HCT116 (cell line): ENCODE measurements around the gene SRPX.

Experiments used
- ATF3 ChIP-seq: IDR thresholded peaks from 2 replicates; pipeline ENCODE4 v1.6.1; 2012
- CEBPB ChIP-seq: IDR thresholded peaks from 2 replicates; pipeline ENCODE4 v1.6.1; 2012; ENCODE audit warnings: low read depth
- CTCF ChIP-seq, 3 experiments: fragments of 200-600 bp in 1 of 3; sonication (generic) in 1 of 3; IDR thresholded peaks in 2 of 3; conservative IDR thresholded peaks in 1 of 3; 2 replicates each; pipeline ENCODE4 v1.5.1; 2012 to 2017; ENCODE audit warnings: low read depth in 2 of 3, low read length in 2 of 3, antibody characterized with exemption in 1 of 3, borderline replicate concordance in 1 of 3, control low read depth in 1 of 3, mild to moderate bottlenecking in 1 of 3, mixed read lengths in 1 of 3, mixed run types in 1 of 3, moderate library complexity in 1 of 3; ENCODE audit not compliant: insufficient read depth in 1 of 3
- EZH2 ChIP-seq: fragments of 200-600 bp; sonication (generic); IDR thresholded peaks from 2 replicates; pipeline ENCODE4 v1.6.1; 2017; ENCODE audit warnings: antibody characterized with exemption, mixed run types
- POLR2A ChIP-seq: IDR thresholded peaks from 2 replicates; pipeline ENCODE4 v1.7.0; 2011; ENCODE audit warnings: borderline replicate concordance; ENCODE audit not compliant: insufficient read depth, insufficient read length; ENCODE audit errors: extremely low read depth
- SP1 ChIP-seq: IDR thresholded peaks from 2 replicates; pipeline ENCODE4 v1.6.1; 2012; ENCODE audit warnings: low read depth

- no peak for TF ChIP-seq ATF3
- no peak for TF ChIP-seq CTCF (IDR thresholded peaks at IDR 0.05 in 2 of 3, conservative IDR thresholded peaks at IDR 0.05 in 1 of 3; ENCODE audit: borderline replicate concordance in 1 of 3, insufficient read depth in 1 of 3, low read depth in 2 of 3, low read length in 2 of 3)
- no peak for TF ChIP-seq CEBPB
- TF ChIP-seq EZH2, result no peak
- TF ChIP-seq POLR2A, result no peak
- no peak for TF ChIP-seq SP1
Observed at GRCh38 chrX:38214551-38215531, 5.8 kb downstream of the SRPX start.
